GM12892 (cell line): ENCODE measurements around the gene AIF1.

Experiments used
- POLR2A ChIP-seq: IDR thresholded peaks from 2 replicates; pipeline ENCODE4 v1.6.1; 2011; ENCODE audit warnings: low read depth, low read length, control low read depth
- POLR2AphosphoS5 ChIP-seq: IDR thresholded peaks from 2 replicates; pipeline ENCODE4 v1.6.1; 2011; ENCODE audit warnings: low read depth, low read length, control low read depth
- TAF1 ChIP-seq: IDR thresholded peaks from 2 replicates; pipeline ENCODE4 v1.6.1; 2011; ENCODE audit warnings: low read depth, mild to moderate bottlenecking, control low read depth, low read length, borderline replicate concordance

DNA sequence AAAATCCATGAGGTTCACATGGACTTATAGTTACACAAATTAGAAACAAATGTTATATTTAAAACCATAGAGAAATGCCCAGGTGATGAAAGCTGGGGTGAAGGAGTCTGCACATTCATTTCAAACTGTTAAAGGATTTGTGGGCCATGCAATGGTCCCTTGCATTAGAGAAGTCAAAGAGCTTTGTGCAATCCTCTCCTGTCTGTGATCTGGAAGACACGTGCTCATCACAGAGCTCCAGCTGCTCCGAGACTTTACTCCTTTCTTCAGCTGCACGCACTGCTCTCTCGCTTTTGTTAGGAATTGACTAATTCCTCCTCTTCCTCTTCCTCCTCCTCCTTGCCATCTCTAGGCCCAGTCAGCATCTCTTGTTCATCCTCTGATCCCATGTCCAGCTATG, 4.1 kb upstream of the AIF1 start:
- TF ChIP-seq POLR2A = no peak
- no peak for TF ChIP-seq POLR2AphosphoS5
- no peak for TF ChIP-seq TAF1
